SK-N-SH (cell line): Measurements from ENCODE around the gene SPRY2. TPM values are rescaled to one million over a fixed set of nuclear protein-coding genes. Genes with fewer than 3 reads are reported as not detected.

Experiments used
- CTCF ChIA-PET: fragments of 300-600, 350-600 bp; formaldehyde crosslinking; extraction: SDS; loops from one replicate; lab custom pipeline; 2021; lab: Yijun Ruan, JAX
- POLR2A ChIA-PET: fragments of 350-600 bp; sonication (Branson Sonifier 250); formaldehyde crosslinking; extraction: SDS; loops from one replicate; lab custom pipeline; 2020; ENCODE audit warnings: antibody characterized with exemption, inconsistent platforms; lab: Yijun Ruan, JAX
- DNase-seq: peaks from one replicate; pipeline ENCODE4 v3.0.0; 2012
- H2AFZ ChIP-seq: fragments of 200-600 bp; sonication (generic); 2 replicates; pipeline ENCODE4 v1.8.1; 2016; ENCODE audit warnings: antibody characterized with exemption, mild to moderate bottlenecking, low read depth
- H3F3A ChIP-seq: fragments of 200-600 bp; sonication (generic); replicated peaks from 2 replicates; pipeline ENCODE3; 2016; ENCODE audit warnings: antibody characterized with exemption, mild to moderate bottlenecking; ENCODE audit not compliant: insufficient read depth
- H3K27ac ChIP-seq, 2 experiments: fragments of 200-500 bp in 1 of 2; fragments of 200-600 bp in 1 of 2; sonication (Bioruptor generic) in 1 of 2; sonication (generic), shearing (Covaris generic) in 1 of 2; 2 replicates each; pipeline versions ENCODE4 v1.5.1 to v1.6.1; 2014 to 2016; ENCODE audit warnings: low read depth in 2 of 2, inconsistent platforms in 1 of 2, low read length in 1 of 2, mild to moderate bottlenecking in 1 of 2, mixed read lengths in 1 of 2
- H3K27me3 ChIP-seq: fragments of 200-600 bp; sonication (generic), shearing (Covaris generic); 2 replicates; pipeline ENCODE4 v1.6.1; 2016; ENCODE audit warnings: mixed run types; ENCODE audit not compliant: insufficient read depth
- H3K36me3 ChIP-seq, 2 experiments: fragments of 200-500 bp in 1 of 2; fragments of 200-600 bp in 1 of 2; sonication (Bioruptor generic) in 1 of 2; sonication (generic) in 1 of 2; replicated peaks in 1 of 2; 2 replicates each; pipeline versions ENCODE3 to v1.5.1; 2014 to 2016; ENCODE audit warnings: low read length in 1 of 2, mild to moderate bottlenecking in 1 of 2; ENCODE audit not compliant: insufficient read depth in 2 of 2, control insufficient read depth in 1 of 2
- H3K4me1 ChIP-seq, 2 experiments: fragments of 200-500 bp in 1 of 2; fragments of 200-600 bp in 1 of 2; sonication (Bioruptor generic) in 1 of 2; sonication (generic), shearing (Covaris generic) in 1 of 2; 2 replicates each; pipeline versions ENCODE4 v1.5.1 to v1.6.1; 2014 to 2016; ENCODE audit warnings: low read depth in 1 of 2, low read length in 1 of 2, mixed run types in 1 of 2; ENCODE audit not compliant: insufficient read depth in 2 of 2, control insufficient read depth in 1 of 2
- H3K4me2 ChIP-seq: fragments of 200-600 bp; sonication (generic), shearing (Covaris generic); 2 replicates; pipeline ENCODE4 v1.6.1; 2017; ENCODE audit warnings: mixed run types
- H3K4me3 ChIP-seq, 2 experiments: fragments of 200-500 bp in 1 of 2; fragments of 200-600 bp in 1 of 2; sonication (Bioruptor generic) in 1 of 2; sonication (generic), shearing (Covaris generic) in 1 of 2; 2 replicates each; pipeline versions ENCODE4 v1.5.1 to v1.8.1; 2014 to 2016; ENCODE audit warnings: low read depth in 2 of 2, inconsistent platforms in 1 of 2, low read length in 1 of 2, mild to moderate bottlenecking in 1 of 2, mixed read lengths in 1 of 2, moderate library complexity in 1 of 2
- H3K79me2 ChIP-seq: fragments of 200-600 bp; sonication (generic); 2 replicates; pipeline ENCODE4 v1.8.1; 2017; ENCODE audit warnings: mild to moderate bottlenecking; ENCODE audit not compliant: insufficient read depth
- H3K9ac ChIP-seq: fragments of 200-600 bp; sonication (generic); 2 replicates; pipeline ENCODE4 v1.6.1; 2017; ENCODE audit warnings: mixed run types
- H3K9me2 ChIP-seq: fragments of 200-600 bp; sonication (generic); 2 replicates; pipeline ENCODE4 v1.6.1; 2017; ENCODE audit warnings: mixed run types
- H3K9me3 ChIP-seq: fragments of 200-600 bp; sonication (generic); 2 replicates; pipeline ENCODE4 v1.6.1; 2017; ENCODE audit warnings: mixed run types, mild to moderate bottlenecking, moderate library complexity
- H4K20me1 ChIP-seq: fragments of 200-600 bp; sonication (generic); 2 replicates; pipeline ENCODE4 v1.6.1; 2017; ENCODE audit warnings: mild to moderate bottlenecking, mixed run types; ENCODE audit not compliant: insufficient read depth
- CHD2 ChIP-seq: fragments of 150-350 bp; IDR thresholded peaks from 2 replicates; pipeline ENCODE4 v1.6.1; 2018; ENCODE audit warnings: low read length; ENCODE audit not compliant: partially characterized antibody
- CTCF ChIP-seq: fragments of 200-600 bp; sonication (generic); IDR thresholded peaks from 2 replicates; pipeline ENCODE4 v1.6.1; 2017; ENCODE audit warnings: antibody characterized with exemption, mild to moderate bottlenecking, moderate library complexity
- ELF1 ChIP-seq: IDR thresholded peaks from 2 replicates; pipeline ENCODE4 v1.4.0; 2012
- EP300 ChIP-seq, 2 experiments: IDR thresholded peaks; 2 replicates each; pipeline versions ENCODE4 v1.4.0 to v1.6.1; 2012; ENCODE audit warnings: borderline replicate concordance in 1 of 2, low read depth in 1 of 2, low read length in 1 of 2
- EZH2phosphoT487 ChIP-seq: fragments of 200-600 bp; sonication (generic); IDR thresholded peaks from 2 replicates; pipeline ENCODE4 v1.6.1; 2017; ENCODE audit warnings: low read depth, mixed run types, mild to moderate bottlenecking, antibody characterized with exemption, moderate library complexity, borderline replicate concordance
- FOXM1 ChIP-seq: IDR thresholded peaks from 2 replicates; pipeline ENCODE4 v1.4.0; 2012; ENCODE audit warnings: low read depth, mild to moderate bottlenecking
- GABPA ChIP-seq: IDR thresholded peaks from 2 replicates; pipeline ENCODE4 v1.4.0; 2012; ENCODE audit warnings: low read depth, mild to moderate bottlenecking
- GATA2 ChIP-seq: sonication (generic); formaldehyde crosslinking; IDR thresholded peaks from 2 replicates; pipeline ENCODE4 v1.5.0; 2020; ENCODE audit warnings: mild to moderate bottlenecking, missing genetic modification reagents
- JUND ChIP-seq: IDR thresholded peaks from 2 replicates; pipeline ENCODE4 v1.4.0; 2012
- MEF2A ChIP-seq: IDR thresholded peaks from 2 replicates; pipeline ENCODE4 v1.4.0; 2012; ENCODE audit warnings: low read depth, borderline replicate concordance
- POLR2AphosphoS5 ChIP-seq: IDR thresholded peaks from 2 replicates; pipeline ENCODE4 v1.6.1; 2012; ENCODE audit warnings: low read depth, low read length
- RAD21 ChIP-seq: IDR thresholded peaks from 2 replicates; pipeline ENCODE4 v1.6.1; 2012; ENCODE audit warnings: mild to moderate bottlenecking, low read length
- RCOR1 ChIP-seq: fragments of 150-350 bp; IDR thresholded peaks from 2 replicates; pipeline ENCODE4 v1.6.1; 2017; ENCODE audit warnings: antibody characterized with exemption, low read length
- RFX5 ChIP-seq: IDR thresholded peaks from 2 replicates; pipeline ENCODE4 v1.6.1; 2012; ENCODE audit warnings: mild to moderate bottlenecking, improper control_type of control experiment, low read length
- RXRA ChIP-seq: IDR thresholded peaks from 2 replicates; pipeline ENCODE4 v1.4.0; 2012; ENCODE audit warnings: low read depth, mild to moderate bottlenecking, borderline replicate concordance
- SIN3A ChIP-seq: IDR thresholded peaks from 2 replicates; pipeline ENCODE4 v1.6.1; 2012; ENCODE audit warnings: low read depth, mild to moderate bottlenecking, low read length, moderate library complexity, borderline replicate concordance
- TAF1 ChIP-seq: IDR thresholded peaks from 2 replicates; pipeline ENCODE4 v1.6.1; 2012; ENCODE audit warnings: low read depth, mild to moderate bottlenecking, low read length, moderate library complexity, borderline replicate concordance
- TCF12 ChIP-seq: IDR thresholded peaks from 2 replicates; pipeline ENCODE4 v1.4.0; 2012
- TEAD4 ChIP-seq: IDR thresholded peaks from 2 replicates; pipeline ENCODE4 v1.4.0; 2012; ENCODE audit warnings: mild to moderate bottlenecking, borderline replicate concordance; ENCODE audit not compliant: insufficient read depth
- USF2 ChIP-seq: fragments of 150-350 bp; IDR thresholded peaks from 2 replicates; pipeline ENCODE4 v1.6.1; 2017; ENCODE audit warnings: antibody characterized with exemption, low read length, low read depth, borderline replicate concordance
- YY1 ChIP-seq: IDR thresholded peaks from 2 replicates; pipeline ENCODE4 v1.4.0; 2012; ENCODE audit warnings: low read depth, mild to moderate bottlenecking
- WGBS: methylation state at CpG from one replicate; pipeline ENCODE4 v1.1.6; 2017; ENCODE audit warnings: low lambda C conversion rate; 5-methylcytosine and 5-hydroxymethylcytosine counted together
- polyA plus RNA-seq, 3 experiments: library from polyadenylated mRNA; depleted of rRNA; stranded (reverse); fragments of >200 nt; gene quantifications; 2 replicates each; pipeline ENCODE4 v1.2.3, GENCODE V29; 2012
- TF ChIP-seq, protein P1 (sequence below): fragments of 150-350 bp; IDR thresholded peaks from 2 replicates; pipeline ENCODE4 v1.6.1; 2016; ENCODE audit warnings: mild to moderate bottlenecking, low read depth, low read length
- TF ChIP-seq, protein P2 (sequence below): IDR thresholded peaks from 2 replicates; pipeline ENCODE4 v1.4.0; 2012; ENCODE audit warnings: low read depth, borderline replicate concordance
- TF ChIP-seq, protein P3 (sequence below): IDR thresholded peaks from 2 replicates; pipeline ENCODE4; 2012

SPRY2 gene
- 115 and 122 TPM in 2 replicates for polyA plus RNA-seq (2012; rRNA removed)
- 117 and 141 TPM in 2 replicates for polyA plus RNA-seq (2012; cell fraction: cytosol; rRNA removed)
- polyA plus RNA-seq (2012; cell fraction: nucleus; rRNA removed), result 55.4 and 69.3 TPM in 2 replicates

DNA sequence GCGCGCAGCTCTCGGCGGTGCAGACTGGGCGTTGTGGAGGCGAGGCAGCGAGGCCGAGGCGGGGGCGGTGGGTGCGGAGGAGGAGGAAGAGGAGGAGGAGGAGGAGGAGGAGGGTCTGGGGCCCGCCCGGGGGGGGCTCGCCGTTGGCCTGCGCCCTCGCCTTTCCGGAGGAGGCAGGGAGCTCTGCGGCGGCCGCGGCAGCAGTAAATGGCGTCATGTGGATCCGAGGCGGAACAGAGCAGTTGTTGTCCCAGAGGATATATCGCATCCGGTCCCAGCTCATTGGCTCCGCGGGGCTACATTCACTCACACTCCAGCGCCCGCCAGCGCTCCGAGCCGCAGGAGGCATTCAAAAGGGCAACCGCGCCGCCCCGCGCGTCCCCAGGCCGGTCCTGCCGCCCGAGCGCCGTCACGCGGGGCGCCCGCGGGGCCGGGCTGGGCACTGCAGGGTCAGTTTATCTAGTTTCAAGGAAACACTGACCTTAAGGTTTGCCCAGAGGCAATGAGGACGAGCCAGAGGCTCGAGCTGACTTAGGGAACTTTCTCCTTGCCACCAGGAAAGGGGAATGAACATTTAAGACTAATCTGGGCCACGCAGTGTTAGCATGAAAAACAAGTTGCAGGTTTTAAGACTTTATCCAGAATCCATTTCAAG lies at the start of gene SPRY2:
Gene SPRY2, minus strand, starts transcription at position 26 of the 655 bp plus-strand sequence. CDS start 3,421 bp downstream, outside the sequence.
- Histone ChIP-seq H3K79me2 (peaks cover 47% of the 10 kb centered on the region), H3K27ac (peak within 1 kb of the TSS; percentile 95 to 100), H3K27me3 (no peaks in the 10 kb centered on the region), H3K9ac (peak within 1 kb of the TSS; percentile 95), H3K36me3 (peaks cover 17 to 24% of the 10 kb centered on the region in 2 experiments), H3K4me1 (peaks cover 10 to 19% of the 10 kb centered on the region in 2 experiments; a peak in 3 of 4 replicates), H3K4me2 (peak within 1 kb of the TSS; percentile 96), H3K4me3 (peak within 1 kb of the TSS; percentile 76 to 99), H4K20me1 (peaks cover 40% of the 10 kb centered on the region), H3K9me3 (no peaks in the 10 kb centered on the region), H3K9me2 (no peaks in the 10 kb centered on the region), H3F3A (peaks cover 19% of the 10 kb centered on the region), H2AFZ (peak within 1 kb of the TSS; percentile 52; the same call in 1 of the 2 replicates)
- ChIA-PET CTCF (interaction anchor here (0.9 to 4.3 kb wide), 14 partner anchors 15 to 917 kb away, joined by 3 to 44 read pairs (median 8); no protein-coding TSS in a partner anchor), POLR2A (interaction anchor here (0.5 to 2.4 kb wide), 15 partner anchors 17 to 687 kb away, joined by 3 to 17 read pairs (median 3); no protein-coding TSS in a partner anchor)
- DNase-seq, result peak; percentile 92
- 4% methylated on average over 16 of the region's 54 CpGs for whole genome bisulfite sequencing
- TF ChIP-seq, protein P1, sequence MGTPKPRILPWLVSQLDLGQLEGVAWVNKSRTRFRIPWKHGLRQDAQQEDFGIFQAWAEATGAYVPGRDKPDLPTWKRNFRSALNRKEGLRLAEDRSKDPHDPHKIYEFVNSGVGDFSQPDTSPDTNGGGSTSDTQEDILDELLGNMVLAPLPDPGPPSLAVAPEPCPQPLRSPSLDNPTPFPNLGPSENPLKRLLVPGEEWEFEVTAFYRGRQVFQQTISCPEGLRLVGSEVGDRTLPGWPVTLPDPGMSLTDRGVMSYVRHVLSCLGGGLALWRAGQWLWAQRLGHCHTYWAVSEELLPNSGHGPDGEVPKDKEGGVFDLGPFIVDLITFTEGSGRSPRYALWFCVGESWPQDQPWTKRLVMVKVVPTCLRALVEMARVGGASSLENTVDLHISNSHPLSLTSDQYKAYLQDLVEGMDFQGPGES, result no peak
- TF ChIP-seq RXRA (no peak), RCOR1 (peak; percentile 39; the same call in 1 of the 2 replicates), JUND (0 out of 2 replicates have a peak, but pooled peaks have one; percentile 7), RFX5 (peak; percentile 55; the same call in 1 of the 2 replicates), GABPA (peak; percentile 65), USF2 (no peak), POLR2AphosphoS5 (peak; percentile 64), TEAD4 (peak; percentile 61; the same call in 1 of the 2 replicates), CHD2 (peak; percentile 74), FOXM1 (peak; percentile 69; the same call in 1 of the 2 replicates), ELF1 (peak; percentile 64), EP300 (IDR thresholded peaks at IDR 0.05; ENCODE audit: borderline replicate concordance in 1 of 2, low read depth in 1 of 2, low read length in 1 of 2) (peak; percentile 43 to 45; a peak in 2 of 4 replicates), RAD21 (peak; percentile 28), SIN3A (peak; percentile 68; the same call in 1 of the 2 replicates), TCF12 (peak; percentile 62; the same call in 1 of the 2 replicates), EZH2phosphoT487 (no peak), TAF1 (peak; percentile 85), YY1 (peak; percentile 82), MEF2A (0 out of 2 replicates have a peak, but pooled peaks have one; percentile 29), CTCF (peak; percentile 34), GATA2 (CRISPR knock-in tag) (no peak)
- TF ChIP-seq, protein P2, sequence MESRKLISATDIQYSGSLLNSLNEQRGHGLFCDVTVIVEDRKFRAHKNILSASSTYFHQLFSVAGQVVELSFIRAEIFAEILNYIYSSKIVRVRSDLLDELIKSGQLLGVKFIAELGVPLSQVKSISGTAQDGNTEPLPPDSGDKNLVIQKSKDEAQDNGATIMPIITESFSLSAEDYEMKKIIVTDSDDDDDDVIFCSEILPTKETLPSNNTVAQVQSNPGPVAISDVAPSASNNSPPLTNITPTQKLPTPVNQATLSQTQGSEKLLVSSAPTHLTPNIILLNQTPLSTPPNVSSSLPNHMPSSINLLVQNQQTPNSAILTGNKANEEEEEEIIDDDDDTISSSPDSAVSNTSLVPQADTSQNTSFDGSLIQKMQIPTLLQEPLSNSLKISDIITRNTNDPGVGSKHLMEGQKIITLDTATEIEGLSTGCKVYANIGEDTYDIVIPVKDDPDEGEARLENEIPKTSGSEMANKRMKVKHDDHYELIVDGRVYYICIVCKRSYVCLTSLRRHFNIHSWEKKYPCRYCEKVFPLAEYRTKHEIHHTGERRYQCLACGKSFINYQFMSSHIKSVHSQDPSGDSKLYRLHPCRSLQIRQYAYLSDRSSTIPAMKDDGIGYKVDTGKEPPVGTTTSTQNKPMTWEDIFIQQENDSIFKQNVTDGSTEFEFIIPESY, result peak; percentile 15; the same call in 1 of the 2 replicates
- TF ChIP-seq, protein P3, sequence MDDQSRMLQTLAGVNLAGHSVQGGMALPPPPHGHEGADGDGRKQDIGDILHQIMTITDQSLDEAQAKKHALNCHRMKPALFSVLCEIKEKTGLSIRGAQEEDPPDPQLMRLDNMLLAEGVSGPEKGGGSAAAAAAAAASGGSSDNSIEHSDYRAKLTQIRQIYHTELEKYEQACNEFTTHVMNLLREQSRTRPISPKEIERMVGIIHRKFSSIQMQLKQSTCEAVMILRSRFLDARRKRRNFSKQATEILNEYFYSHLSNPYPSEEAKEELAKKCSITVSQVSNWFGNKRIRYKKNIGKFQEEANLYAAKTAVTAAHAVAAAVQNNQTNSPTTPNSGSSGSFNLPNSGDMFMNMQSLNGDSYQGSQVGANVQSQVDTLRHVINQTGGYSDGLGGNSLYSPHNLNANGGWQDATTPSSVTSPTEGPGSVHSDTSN, result peak; percentile 68
